Coronary artery (tissue), 2 donors: Measurements from ENCODE around the gene CYBRD1.
"Not testable (repeated sequence)": the region's sequence is repeated elsewhere in the genome, so short reads cannot be mapped to it uniquely, and the experiment has no call there.

Experiments used
- DNase-seq: peaks from one replicate; pipeline ENCODE4 v3.0.0-alpha.2; 2017; ENCODE audit warnings: low spot score
- H3K27ac ChIP-seq, 2 donors: fragments of 200-600 bp; sonication (generic); one replicate each; pipeline ENCODE4 v1.5.1; 2016 to 2019
- H3K4me3 ChIP-seq: fragments of 200-600 bp; sonication (generic); 2 replicates; pipeline ENCODE4 v1.5.1; 2016; ENCODE audit warnings: mild to moderate bottlenecking, moderate library complexity
- TF ChIP-seq, protein P1 (sequence below): fragments of 200-600 bp; sonication (generic); IDR thresholded peaks from one replicate; pipeline ENCODE4 v1.5.1; 2019; ENCODE audit warnings: antibody characterized with exemption

CYBRD1 gene

DNA sequence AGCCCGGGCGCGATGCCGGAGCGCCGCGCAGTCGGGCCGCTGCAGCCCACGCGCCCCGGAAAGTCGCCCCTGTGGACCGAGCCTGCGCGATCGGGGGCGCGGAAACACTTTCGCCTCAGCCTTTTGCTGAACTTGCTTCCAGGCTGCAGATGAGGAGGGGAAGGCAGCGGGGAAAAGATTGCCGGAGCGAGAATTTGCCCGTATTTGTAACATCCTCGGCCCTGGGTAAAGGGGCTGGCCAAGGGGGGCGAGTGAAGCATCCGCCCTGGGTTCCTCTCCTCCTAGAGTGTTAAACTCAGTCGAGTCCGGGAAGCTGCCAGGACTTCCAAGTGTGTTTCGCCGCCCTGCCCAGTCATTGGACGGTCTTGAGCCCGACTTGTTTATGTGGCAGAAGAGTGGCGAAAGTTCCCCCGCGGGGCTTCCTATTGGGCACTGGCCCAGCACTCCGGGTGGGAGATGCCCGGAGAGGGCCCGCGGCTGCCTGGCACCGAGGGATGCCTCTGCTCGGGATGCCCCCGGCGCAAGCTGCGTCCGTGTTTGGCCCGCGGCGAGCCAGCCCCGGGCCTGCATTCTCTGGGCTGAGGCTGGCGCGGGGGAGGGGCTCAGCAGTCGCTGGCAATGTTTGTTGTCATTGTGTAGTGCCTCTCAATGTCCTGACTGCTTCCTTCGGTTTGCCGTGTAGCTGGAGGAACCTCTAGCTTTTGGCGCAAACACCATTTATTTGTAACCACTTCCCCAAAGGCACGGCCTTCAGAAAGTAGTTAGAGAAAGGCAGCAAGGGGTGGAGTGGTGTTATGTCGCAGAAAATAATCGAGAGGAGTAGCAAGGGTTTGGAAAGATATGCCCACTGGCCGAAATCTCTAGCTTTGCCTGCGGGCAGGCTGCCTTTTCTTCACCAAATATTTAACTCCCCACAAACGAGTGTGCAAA lies 1.1 kb downstream of the CYBRD1 start:
- DNase-seq, result peak; percentile 91
- TF ChIP-seq, protein P1, sequence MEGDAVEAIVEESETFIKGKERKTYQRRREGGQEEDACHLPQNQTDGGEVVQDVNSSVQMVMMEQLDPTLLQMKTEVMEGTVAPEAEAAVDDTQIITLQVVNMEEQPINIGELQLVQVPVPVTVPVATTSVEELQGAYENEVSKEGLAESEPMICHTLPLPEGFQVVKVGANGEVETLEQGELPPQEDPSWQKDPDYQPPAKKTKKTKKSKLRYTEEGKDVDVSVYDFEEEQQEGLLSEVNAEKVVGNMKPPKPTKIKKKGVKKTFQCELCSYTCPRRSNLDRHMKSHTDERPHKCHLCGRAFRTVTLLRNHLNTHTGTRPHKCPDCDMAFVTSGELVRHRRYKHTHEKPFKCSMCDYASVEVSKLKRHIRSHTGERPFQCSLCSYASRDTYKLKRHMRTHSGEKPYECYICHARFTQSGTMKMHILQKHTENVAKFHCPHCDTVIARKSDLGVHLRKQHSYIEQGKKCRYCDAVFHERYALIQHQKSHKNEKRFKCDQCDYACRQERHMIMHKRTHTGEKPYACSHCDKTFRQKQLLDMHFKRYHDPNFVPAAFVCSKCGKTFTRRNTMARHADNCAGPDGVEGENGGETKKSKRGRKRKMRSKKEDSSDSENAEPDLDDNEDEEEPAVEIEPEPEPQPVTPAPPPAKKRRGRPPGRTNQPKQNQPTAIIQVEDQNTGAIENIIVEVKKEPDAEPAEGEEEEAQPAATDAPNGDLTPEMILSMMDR, result no peak

DNA sequence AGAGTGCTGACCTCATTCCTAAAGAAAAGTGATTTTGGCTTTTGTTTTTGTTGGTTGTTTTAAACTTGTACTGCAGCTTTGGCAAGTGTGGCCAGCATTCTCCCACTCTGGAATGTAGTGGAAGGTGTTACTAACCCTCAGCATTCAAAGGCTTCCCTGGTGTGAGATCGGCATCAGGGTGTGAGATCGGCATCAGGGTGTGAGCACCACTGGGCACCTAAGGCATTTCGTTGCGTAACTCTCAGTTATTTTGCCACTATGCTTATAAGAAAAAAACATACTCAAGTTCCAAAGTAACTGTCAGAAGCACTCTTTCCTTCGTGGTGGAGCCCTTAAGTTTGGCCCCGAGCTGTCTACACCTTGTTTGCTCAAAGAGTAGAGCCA lies 1.7 kb downstream of the CYBRD1 start:
- no peak for DNase-seq
- TF ChIP-seq, protein P1, result no peak
- Histone ChIP-seq H3K27ac (peak overlapping the region; percentile 92 to 99), H3K4me3 (peak overlapping the region; percentile 91)

More for the DNA sequence above, 1.1 kb downstream of the CYBRD1 start:
- Histone ChIP-seq H3K4me3 (peak overlapping the region; percentile 91), H3K27ac (peak overlapping the region; percentile 92 to 99)

DNA sequence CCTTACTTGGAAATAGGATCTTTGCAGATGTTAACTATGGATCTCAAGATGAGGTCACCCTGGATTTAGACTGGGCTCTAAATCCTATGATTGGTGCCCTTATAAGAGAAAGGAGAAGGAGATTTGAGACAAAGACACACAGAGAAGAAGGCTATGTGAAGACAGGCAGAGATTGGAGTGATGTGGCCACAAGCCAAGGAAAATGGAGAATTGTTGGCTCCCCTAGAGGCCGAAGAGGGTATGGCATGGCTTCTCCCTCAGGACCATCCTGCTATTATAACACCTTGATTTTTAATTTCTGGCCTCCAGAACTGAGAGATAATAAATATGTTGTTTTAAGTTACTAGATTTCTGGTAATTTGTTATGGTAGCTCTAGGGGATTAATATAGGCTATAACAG lies 7.6 kb downstream of the CYBRD1 start:
- no peak overlapping the region for H3K4me3 ChIP-seq
- TF ChIP-seq, protein P1, result peak; percentile 15
- H3K27ac ChIP-seq, result peak overlapping the region; percentile 25 to 27
- no peak for DNase-seq

DNA sequence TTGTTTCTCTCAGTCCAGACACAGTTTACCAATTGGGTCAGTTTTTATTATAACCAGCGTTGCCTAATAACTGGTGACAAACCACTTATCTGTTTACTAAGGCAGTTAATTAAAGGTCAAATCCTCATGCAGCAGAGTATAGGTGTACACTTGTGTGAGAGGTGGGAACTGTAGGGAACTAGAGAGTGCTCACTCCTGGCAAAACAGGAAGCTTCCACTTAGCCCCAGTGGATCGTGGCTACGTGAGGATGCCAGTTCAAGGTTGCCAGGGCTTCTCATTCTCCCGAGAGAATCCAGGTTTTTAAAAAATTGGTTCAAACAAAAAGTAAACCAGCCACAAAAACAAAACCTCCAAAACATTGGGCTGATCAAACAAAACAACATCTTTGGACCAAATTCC lies 8.1 kb downstream of the CYBRD1 start:
- TF ChIP-seq, protein P1, result no peak
- peak overlapping the region; percentile 25 to 27 for H3K27ac ChIP-seq
- DNase-seq, result no peak
- no peak overlapping the region for H3K4me3 ChIP-seq

DNA sequence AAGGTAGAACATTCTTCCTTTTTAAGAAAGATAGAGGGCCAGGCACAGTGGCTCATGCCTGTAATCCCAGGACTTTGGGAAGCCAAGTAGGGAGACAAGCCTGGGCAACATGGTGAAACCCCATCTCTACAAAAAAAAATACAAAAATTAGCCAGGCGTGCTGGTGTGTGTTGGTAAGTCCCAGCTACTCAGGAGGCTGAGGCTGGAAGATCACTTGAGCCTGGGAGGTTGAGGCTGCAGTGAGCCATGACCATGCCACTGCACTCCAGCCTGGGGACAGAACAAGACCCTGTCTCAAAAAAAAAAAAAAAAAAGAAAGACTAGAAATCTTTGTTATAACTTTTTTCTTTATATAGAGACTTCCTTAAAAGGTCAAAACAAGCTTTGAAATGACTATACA lies 8.6 kb downstream of the CYBRD1 start:
- peak overlapping the region; percentile 10 for H3K4me3 ChIP-seq
- H3K27ac ChIP-seq, result peak overlapping the region; percentile 25 to 27
- DNase-seq, result not testable (repeated sequence)

DNA sequence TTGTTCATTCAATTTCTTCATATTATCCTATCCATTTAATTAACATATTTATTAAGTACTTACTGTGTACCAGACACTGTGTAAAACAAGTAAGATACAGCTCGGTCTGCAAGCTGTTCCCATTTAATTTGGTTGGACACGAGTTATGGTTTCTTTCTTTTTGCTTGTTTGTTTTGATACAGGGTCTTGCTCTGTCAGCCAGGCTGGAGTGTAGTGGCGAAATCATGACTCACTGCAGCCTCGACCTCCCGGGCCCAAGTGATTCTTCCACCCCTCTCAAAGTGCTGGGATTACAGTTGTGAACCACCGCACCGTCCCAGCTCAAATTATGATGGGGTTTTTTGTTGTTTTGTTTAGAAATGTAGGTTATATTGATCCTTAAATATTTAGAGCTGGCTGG lies 9.0 kb downstream of the CYBRD1 start:
- DNase-seq, result no peak
- Histone ChIP-seq H3K27ac (peak overlapping the region; percentile 27 to 35), H3K4me3 (peak overlapping the region; percentile 10)
- TF ChIP-seq, protein P1, result no peak

DNA sequence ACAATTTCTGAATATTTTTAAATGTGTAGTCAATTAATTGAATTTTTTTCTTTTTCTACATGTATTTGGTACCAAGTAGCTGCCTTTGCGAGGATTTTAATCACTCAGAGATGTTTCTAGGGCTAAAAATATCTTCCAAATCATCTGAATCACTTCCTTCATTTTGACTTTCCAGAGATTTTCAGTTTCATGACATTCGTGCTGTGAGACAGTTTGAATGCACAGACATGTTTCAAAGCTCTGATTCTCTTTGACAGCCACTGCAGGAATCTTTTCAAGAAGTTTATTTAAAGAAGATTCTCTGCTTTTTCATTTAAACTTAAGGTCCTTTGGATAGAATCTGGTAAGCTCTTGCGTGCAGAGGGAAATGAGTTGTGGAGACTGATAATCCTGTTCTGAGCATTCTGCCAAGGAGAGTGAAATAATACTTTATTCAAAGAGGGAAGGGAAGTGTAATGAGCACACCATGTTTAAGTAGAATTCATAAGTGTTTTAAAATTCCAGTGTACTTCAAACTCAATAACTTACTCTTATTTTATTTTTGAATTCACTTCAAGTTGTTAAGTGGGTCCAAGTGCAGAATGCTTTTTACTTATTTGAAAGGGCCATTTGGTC lies 9.7 kb downstream of the CYBRD1 start:
- Histone ChIP-seq H3K27ac (peak overlapping the region; percentile 27 to 35), H3K4me3 (peak overlapping the region; percentile 10)
- TF ChIP-seq, protein P1, result no peak
- DNase-seq, result no peak
